ENCODE data around the gene CD7.

GRCh38 chr17:82317394-82318168 is at the start of gene CD7:
- TF ChIP-seq CTCF (conservative IDR thresholded peaks at IDR 0.05; ENCODE audit: low read depth, low read length) (no peak), EZH2 (IDR thresholded peaks at IDR 0.05; ENCODE audit: borderline replicate concordance, low read depth, low read length, poor library complexity, severe bottlenecking) (no peak)

Data from A673 (cell line).